HCT116 (cell line): ENCODE data around the gene MAPKAPK3. TPM values are rescaled to one million over a fixed set of nuclear protein-coding genes. Genes with fewer than 3 reads are reported as not detected.

Experiments used
- ATAC-seq: fragments of 200-7000 bp; cut with Tn5 transposase; 2 replicates; pipeline ENCODE4 v1.9.1; 2020; ENCODE audit warnings: mild to moderate bottlenecking, moderate library complexity
- BruUV-seq: library from RNA; stranded (reverse); fragments of 400-500 nt; replicated peaks from 2 replicates; lab custom pipeline; 2021; lab: Mats Ljungman, UMichigan
- CTCF ChIA-PET: fragments of 300-600 bp; sonication (Branson Sonifier 250); formaldehyde crosslinking; loops from one replicate; lab custom pipeline; 2021; ENCODE audit warnings: antibody characterized with exemption; lab: Charles Lee
- POLR2A ChIA-PET: fragments of 300-600, 350-600 bp; sonication (Branson Sonifier 250); formaldehyde crosslinking; loops from one replicate; lab custom pipeline; 2021; ENCODE audit warnings: antibody characterized with exemption; lab: Charles Lee
- RAD21 ChIA-PET, 2 experiments: fragments of 300-600 bp; sonication (Branson Sonifier 250); formaldehyde crosslinking; loops; one replicate each; lab custom pipeline; 2023; ENCODE audit warnings: low total read pairs in 2 of 2; ENCODE audit not compliant: uncharacterized antibody in 2 of 2, unreplicated experiment in 2 of 2, low non-redundant PET in 1 of 2; lab: Charles Lee
- DNase-seq: peaks from one replicate; pipeline ENCODE4 v3.0.0-alpha.2; 2010; ENCODE audit warnings: low read depth, low spot score
- H2AFZ ChIP-seq: fragments of 200-600 bp; shearing (Covaris generic), sonication (generic); 2 replicates; pipeline ENCODE4 v1.6.1; 2017; ENCODE audit warnings: low read depth, mixed run types, mixed read lengths, antibody characterized with exemption, low read length; ENCODE audit not compliant: poor library complexity, severe bottlenecking
- H3K27ac ChIP-seq: 2 replicates; pipeline ENCODE4 v1.5.1; 2012; ENCODE audit warnings: low read depth, low read length
- H3K27me3 ChIP-seq: fragments of 200-600 bp; sonication (generic); 2 replicates; pipeline ENCODE4 v1.6.1; 2016; ENCODE audit warnings: mixed run types, low read length, mixed read lengths; ENCODE audit not compliant: insufficient read depth
- H3K36me3 ChIP-seq, 2 experiments: fragments of 200-500 bp in 1 of 2; fragments of 200-600 bp in 1 of 2; sonication (Bioruptor generic) in 1 of 2; sonication (generic) in 1 of 2; 2 replicates each; pipeline versions ENCODE4 v1.5.1 to v1.6.1; 2014 to 2016; ENCODE audit warnings: low read length in 2 of 2, inconsistent platforms in 1 of 2, mixed read lengths in 1 of 2, mixed run types in 1 of 2; ENCODE audit not compliant: insufficient read depth in 2 of 2, control insufficient read depth in 1 of 2
- H3K4me1 ChIP-seq, 2 experiments: fragments of 200-600 bp in 1 of 2; sonication (generic) in 1 of 2; 2 replicates each; pipeline versions ENCODE4 v1.5.1 to v1.6.1; 2012 to 2017; ENCODE audit warnings: low read length in 2 of 2, inconsistent platforms in 1 of 2, mild to moderate bottlenecking in 1 of 2, mixed read lengths in 1 of 2, mixed run types in 1 of 2, moderate library complexity in 1 of 2; ENCODE audit not compliant: insufficient read depth in 2 of 2, control insufficient read depth in 1 of 2
- H3K4me2 ChIP-seq: fragments of 200-600 bp; sonication (generic); 2 replicates; pipeline ENCODE4 v1.6.1; 2017; ENCODE audit warnings: mixed run types, low read length, mixed read lengths
- H3K4me3 ChIP-seq, 2 experiments: fragments of 200-600 bp in 1 of 2; sonication (generic) in 1 of 2; replicated peaks in 1 of 2; 2 replicates each; pipeline ENCODE4 v1.5.1; 2011 to 2016; ENCODE audit warnings: low read length in 2 of 2, control low read depth in 1 of 2, low read depth in 1 of 2, mild to moderate bottlenecking in 1 of 2, mixed read lengths in 1 of 2, mixed run types in 1 of 2
- H3K79me2 ChIP-seq: fragments of 200-600 bp; sonication (generic); 2 replicates; pipeline ENCODE4 v1.6.1; 2017; ENCODE audit warnings: mild to moderate bottlenecking, mixed run types, low read length, moderate library complexity, mixed read lengths; ENCODE audit not compliant: insufficient read depth
- H3K9ac ChIP-seq: fragments of 200-600 bp; sonication (generic); 2 replicates; pipeline ENCODE4 v1.6.1; 2016; ENCODE audit warnings: low read length, mixed read lengths
- H3K9me2 ChIP-seq: fragments of 200-600 bp; sonication (generic), shearing (Covaris generic); 2 replicates; pipeline ENCODE4 v1.6.1; 2017; ENCODE audit warnings: mixed run types, mild to moderate bottlenecking, moderate library complexity; ENCODE audit not compliant: insufficient read depth
- H3K9me3 ChIP-seq, 2 experiments: fragments of 200-500 bp in 1 of 2; fragments of 200-600 bp in 1 of 2; sonication (Bioruptor generic) in 1 of 2; sonication (generic) in 1 of 2; 2 replicates each; pipeline ENCODE4 v1.6.1; 2014 to 2017; ENCODE audit warnings: low read length in 2 of 2, mixed read lengths in 2 of 2, inconsistent platforms in 1 of 2, low read depth in 1 of 2, mild to moderate bottlenecking in 1 of 2, mixed run types in 1 of 2, moderate library complexity in 1 of 2; ENCODE audit not compliant: control insufficient read depth in 1 of 2, insufficient read depth in 1 of 2
- H4K20me1 ChIP-seq: fragments of 200-600 bp; sonication (generic), shearing (Covaris generic); 2 replicates; pipeline ENCODE4 v1.6.1; 2017; ENCODE audit warnings: mixed run types, mild to moderate bottlenecking, moderate library complexity; ENCODE audit not compliant: insufficient read depth
- CEBPB ChIP-seq: IDR thresholded peaks from 2 replicates; pipeline ENCODE4 v1.6.1; 2012; ENCODE audit warnings: low read depth
- CTCF ChIP-seq, 3 experiments: fragments of 200-600 bp in 1 of 3; sonication (generic) in 1 of 3; IDR thresholded peaks in 2 of 3; conservative IDR thresholded peaks in 1 of 3; 2 replicates each; pipeline ENCODE4 v1.5.1; 2012 to 2017; ENCODE audit warnings: low read depth in 2 of 3, low read length in 2 of 3, antibody characterized with exemption in 1 of 3, borderline replicate concordance in 1 of 3, control low read depth in 1 of 3, mild to moderate bottlenecking in 1 of 3, mixed read lengths in 1 of 3, mixed run types in 1 of 3, moderate library complexity in 1 of 3; ENCODE audit not compliant: insufficient read depth in 1 of 3
- EGR1 ChIP-seq: IDR thresholded peaks from 2 replicates; pipeline ENCODE4 v1.6.1; 2012; ENCODE audit warnings: low read depth
- ELF1 ChIP-seq: IDR thresholded peaks from 2 replicates; pipeline ENCODE4 v1.6.1; 2012; ENCODE audit warnings: low read depth, borderline replicate concordance
- EZH2 ChIP-seq: fragments of 200-600 bp; sonication (generic); IDR thresholded peaks from 2 replicates; pipeline ENCODE4 v1.6.1; 2017; ENCODE audit warnings: antibody characterized with exemption, mixed run types
- FOSL1 ChIP-seq: IDR thresholded peaks from 2 replicates; pipeline ENCODE4 v1.6.1; 2012; ENCODE audit warnings: low read depth
- SIN3A ChIP-seq: IDR thresholded peaks from 2 replicates; pipeline ENCODE4 v1.6.1; 2012; ENCODE audit warnings: low read depth
- SP1 ChIP-seq: IDR thresholded peaks from 2 replicates; pipeline ENCODE4 v1.6.1; 2012; ENCODE audit warnings: low read depth
- SRF ChIP-seq: IDR thresholded peaks from 2 replicates; pipeline ENCODE4 v1.6.1; 2012; ENCODE audit warnings: low read depth
- TCF7L2 ChIP-seq: IDR thresholded peaks from 2 replicates; pipeline ENCODE4 v1.7.0; 2011; ENCODE audit warnings: borderline replicate concordance, inconsistent platforms; ENCODE audit not compliant: insufficient read depth, insufficient read length; ENCODE audit errors: extremely low read depth
- YY1 ChIP-seq: IDR thresholded peaks from 2 replicates; pipeline ENCODE4 v1.6.1; 2011; ENCODE audit warnings: low read length, low read depth, moderate library complexity, mild to moderate bottlenecking; ENCODE audit not compliant: insufficient replicate concordance; ENCODE audit errors: extremely low read depth
- intact Hi-C: fragments of 100-400 bp; cut with micrococcal nuclease; formaldehyde crosslinking; loops from 2 replicates; pipeline ENCODE4 v1.10.0; 2022
- total RNA-seq: library from RNA; stranded (reverse); gene quantifications from one replicate; pipeline ENCODE4 v1.2.1, GENCODE V29; 2021; ENCODE audit not compliant: unreplicated experiment

MAPKAPK3 gene
- total RNA-seq, 1 experiment from 2014 or later: 87.3 TPM

- H3K27ac ChIP-seq: 0 out of 2 replicates have a peak overlapping the region, but pooled peaks have one; percentile 62
- H3K4me3 ChIP-seq: peak overlapping the region; percentile 54 to 64
- no peaks in the 10 kb centered on the region for H3K9me2 ChIP-seq
- POLR2A ChIA-PET: interaction anchor here (0.9 to 1.7 kb wide), 7 partner anchors 10 to 275 kb away, joined by 3 to 19 read pairs (median 5); partner anchors contain the start of gene HEMK1
- 0 out of 4 replicates have a peak, but pooled peaks cover 0 to 2% of the 10 kb centered on the region in 2 experiments for H3K36me3 ChIP-seq
- intact Hi-C loops: loop anchor here (5.0 kb wide), 1 partner anchor 265 kb away; the partner anchor contains the start of gene ZMYND10
- no peak for DNase-seq
- H3K79me2 ChIP-seq: peaks cover 3% of the 10 kb centered on the region; the same call in 1 of the 2 replicates
- BruUV-seq: no TSS peak
- H3K4me2 ChIP-seq: peak overlapping the region; percentile 93
- CTCF ChIA-PET: interaction anchor here (0.8 to 1.5 kb wide), 19 partner anchors 9 to 887 kb away, joined by 3 to 31 read pairs (median 4); partner anchors contain the start of genes C3orf18 and HEMK1
- peaks cover 14 to 38% of the 10 kb centered on the region in 2 experiments for H3K4me1 ChIP-seq
- TF ChIP-seq FOSL1 (no peak), SIN3A (no peak), CTCF (IDR thresholded peaks at IDR 0.05 in 2 of 3, conservative IDR thresholded peaks at IDR 0.05 in 1 of 3; ENCODE audit: borderline replicate concordance in 1 of 3, insufficient read depth in 1 of 3, low read depth in 2 of 3, low read length in 2 of 3) (no peak), SP1 (no peak), ELF1 (no peak), SRF (no peak), EGR1 (no peak), CEBPB (no peak), EZH2 (no peak), YY1 (no peak), TCF7L2 (no peak)
- RAD21 ChIA-PET: interaction anchor here (0.9 to 1.5 kb wide), 5 partner anchors 11 to 43 kb away, joined by 3 to 7 read pairs (median 4); partner anchors contain the start of gene HEMK1 (in 2 of the 2)
- ATAC-seq: peak; percentile 18; the same call in 1 of the 2 replicates
- H3K9me3 ChIP-seq: no peaks in the 10 kb centered on the region
- H3K9ac ChIP-seq: peak overlapping the region; percentile 70
- peak overlapping the region; percentile 30 for H2AFZ ChIP-seq
- no peaks in the 10 kb centered on the region for H3K27me3 ChIP-seq
- H4K20me1 ChIP-seq: no peaks in the 10 kb centered on the region
These were observed 4.6 kb upstream of the MAPKAPK3 start for GRCh38 chr3:50612234-50612882.
